Caco-2 (cell line): ENCODE data around the gene IGLL5. TPM values are rescaled to one million over a fixed set of nuclear protein-coding genes. Genes with fewer than 3 reads are reported as not detected.

Experiments used
- BruUV-seq: library from RNA; stranded (reverse); fragments of 400-500 nt; replicated peaks from 2 replicates; lab custom pipeline; 2021; lab: Mats Ljungman, UMichigan
- CTCF ChIA-PET: fragments of 300-600 bp; sonication (Branson Sonifier 250); formaldehyde crosslinking; loops from one replicate; lab custom pipeline; 2022; ENCODE audit warnings: antibody characterized with exemption; lab: Charles Lee
- POLR2A ChIA-PET: fragments of 300-600 bp; sonication (Branson Sonifier 250); formaldehyde crosslinking; loops from one replicate; lab custom pipeline; 2022; ENCODE audit warnings: antibody characterized with exemption; lab: Charles Lee
- DNase-seq, 2 experiments: peaks; one replicate each; pipeline versions ENCODE4 v3.0.0 to v3.0.0-alpha.2; 2020 to 2022
- H3K27me3 ChIP-seq: replicated peaks from 2 replicates; pipeline ENCODE4 v1.6.0; 2011; ENCODE audit warnings: low read length; ENCODE audit not compliant: control insufficient read depth, insufficient read depth
- H3K36me3 ChIP-seq: 2 replicates; pipeline ENCODE4 v1.5.1; 2011; ENCODE audit warnings: low read length; ENCODE audit not compliant: control insufficient read depth, insufficient read depth
- H3K4me1 ChIP-seq: fragments of 250-450 bp; sonication (Bioruptor Pico); 2 replicates; pipeline ENCODE4 v1.5.1; 2020; ENCODE audit warnings: mild to moderate bottlenecking
- H3K4me3 ChIP-seq: 2 replicates; pipeline ENCODE4 v1.5.1; 2011; ENCODE audit warnings: low read depth, mild to moderate bottlenecking, control low read depth, low read length
- H3K9me3 ChIP-seq: fragments of 250-450 bp; sonication (Bioruptor Pico); 2 replicates; pipeline ENCODE4 v1.5.1; 2020; ENCODE audit warnings: mild to moderate bottlenecking, moderate library complexity
- H3K27ac Mint-ChIP-seq: one replicate; pipeline ENCODE4 v1.8.0; 2022; ENCODE audit warnings: mixed read lengths; ENCODE audit not compliant: unreplicated experiment
- H3K27me3 Mint-ChIP-seq: one replicate; pipeline ENCODE4 v1.8.0; 2022; ENCODE audit warnings: mixed read lengths; ENCODE audit not compliant: insufficient read depth, unreplicated experiment
- H3K36me3 Mint-ChIP-seq: one replicate; pipeline ENCODE4 v1.8.0; 2022; ENCODE audit warnings: mild to moderate bottlenecking, mixed read lengths; ENCODE audit not compliant: insufficient read depth, unreplicated experiment
- H3K4me1 Mint-ChIP-seq: one replicate; pipeline ENCODE4 v1.8.0; 2022; ENCODE audit warnings: low read depth, mixed read lengths; ENCODE audit not compliant: unreplicated experiment
- H3K4me3 Mint-ChIP-seq: one replicate; pipeline ENCODE4 v1.8.0; 2022; ENCODE audit warnings: mild to moderate bottlenecking, moderate library complexity, mixed read lengths; ENCODE audit not compliant: unreplicated experiment
- H3K9me3 Mint-ChIP-seq: one replicate; pipeline ENCODE4 v1.8.0; 2022; ENCODE audit warnings: mixed read lengths; ENCODE audit not compliant: unreplicated experiment
- CTCF ChIP-seq, 2 experiments: fragments of 200-600 bp in 1 of 2; IDR thresholded peaks; 1 replicate in 1 of 2; 2 replicates in 1 of 2; pipeline versions ENCODE4 v1.5.1 to v1.8.0; 2011 to 2022; ENCODE audit warnings: antibody characterized with exemption in 1 of 2, control low read depth in 1 of 2, inconsistent platforms in 1 of 2, low read depth in 1 of 2, low read length in 1 of 2, mild to moderate bottlenecking in 1 of 2, moderate library complexity in 1 of 2; ENCODE audit not compliant: insufficient read depth in 1 of 2, severe bottlenecking in 1 of 2, unreplicated experiment in 1 of 2
- intact Hi-C: fragments of 100-400 bp; cut with micrococcal nuclease; formaldehyde crosslinking; loops from one replicate; pipeline ENCODE4 v1.10.0; 2022; ENCODE audit not compliant: unreplicated experiment
- total RNA-seq: library from RNA; stranded (reverse); gene quantifications from 2 replicates; pipeline ENCODE4 v1.2.3, GENCODE V29; 2022

The IGLL5 gene
- total RNA-seq, 1 experiment from 2014 or later: not detected

- H3K4me3 ChIP-seq: no peak overlapping the region
- no peaks in the 10 kb centered on the region for H3K36me3 ChIP-seq
- Mint-ChIP-seq H3K4me3 (no peak overlapping the region), H3K27ac (no peak overlapping the region), H3K27me3 (peaks cover 4% of the 10 kb centered on the region), H3K36me3 (no peaks in the 10 kb centered on the region), H3K4me1 (no peaks in the 10 kb centered on the region), H3K9me3 (no peaks in the 10 kb centered on the region)
- intact Hi-C loops: no loop called here
- H3K27me3 ChIP-seq: no peaks in the 10 kb centered on the region
- ChIA-PET POLR2A (no interaction called here), CTCF (no interaction called here)
- no TSS peak for BruUV-seq
- H3K9me3 ChIP-seq: no peaks in the 10 kb centered on the region
- no peak for DNase-seq
- TF ChIP-seq CTCF (IDR thresholded peaks at IDR 0.05; ENCODE audit: insufficient read depth in 1 of 2, low read depth in 1 of 2, low read length in 1 of 2, severe bottlenecking in 1 of 2, unreplicated experiment in 1 of 2): no peak
- no peaks in the 10 kb centered on the region for H3K4me1 ChIP-seq
Observed at GRCh38 chr22:22851969-22852368, 35.6 kb upstream of the IGLL5 start.

- H3K9me3 ChIP-seq: no peaks in the 10 kb centered on the region
- POLR2A ChIA-PET: no interaction called here
- no peak for TF ChIP-seq CTCF (IDR thresholded peaks at IDR 0.05; ENCODE audit: insufficient read depth in 1 of 2, low read depth in 1 of 2, low read length in 1 of 2, severe bottlenecking in 1 of 2, unreplicated experiment in 1 of 2)
- H3K27me3 Mint-ChIP-seq: peaks cover 4% of the 10 kb centered on the region
- no peaks in the 10 kb centered on the region for H3K9me3 Mint-ChIP-seq
- H3K27me3 ChIP-seq: no peaks in the 10 kb centered on the region
- no peak overlapping the region for H3K27ac Mint-ChIP-seq
- no peak overlapping the region for H3K4me3 ChIP-seq
- H3K4me3 Mint-ChIP-seq: no peak overlapping the region
- no peak for DNase-seq
- no peaks in the 10 kb centered on the region for H3K4me1 Mint-ChIP-seq
- CTCF ChIA-PET: no interaction called here
- no peaks in the 10 kb centered on the region for H3K36me3 ChIP-seq
- intact Hi-C loops: no loop called here
- no peaks in the 10 kb centered on the region; the same call in 1 of the 2 replicates for H3K4me1 ChIP-seq
- BruUV-seq: no TSS peak
- no peaks in the 10 kb centered on the region for H3K36me3 Mint-ChIP-seq
Observed at GRCh38 chr22:22853713-22854112, 33.9 kb upstream of the IGLL5 start.

- intact Hi-C loops: no loop called here
- Histone ChIP-seq H3K27me3 (no peaks in the 10 kb centered on the region), H3K9me3 (no peaks in the 10 kb centered on the region), H3K4me1 (no peaks in the 10 kb centered on the region; the same call in 1 of the 2 replicates), H3K36me3 (no peaks in the 10 kb centered on the region), H3K4me3 (no peak overlapping the region)
- no peak overlapping the region for H3K4me3 Mint-ChIP-seq
- H3K27me3 Mint-ChIP-seq: peaks cover 4% of the 10 kb centered on the region
- no peak for TF ChIP-seq CTCF (IDR thresholded peaks at IDR 0.05; ENCODE audit: insufficient read depth in 1 of 2, low read depth in 1 of 2, low read length in 1 of 2, severe bottlenecking in 1 of 2, unreplicated experiment in 1 of 2)
- no peak for DNase-seq
- no peaks in the 10 kb centered on the region for H3K4me1 Mint-ChIP-seq
- no peak overlapping the region for H3K27ac Mint-ChIP-seq
- ChIA-PET POLR2A (no interaction called here), CTCF (no interaction called here)
- no TSS peak for BruUV-seq
- no peaks in the 10 kb centered on the region for H3K36me3 Mint-ChIP-seq
- H3K9me3 Mint-ChIP-seq: no peaks in the 10 kb centered on the region
Observed at GRCh38 chr22:22854466-22854865, 33.1 kb upstream of the IGLL5 start.
